ENCODE results near the gene MYCBP2. TPM values are rescaled to one million over a fixed set of nuclear protein-coding genes. Genes with fewer than 3 reads are reported as not detected.

Gene MYCBP2
- total RNA-seq, 1 donor = 155 TPM

GRCh38 chr13:77360032-77360685 is 33.3 kb upstream of the MYCBP2 start:
- Histone ChIP-seq H3K4me1 (ENCODE audit: insufficient read depth, low read length) (peaks cover 3% of the 10 kb centered on the region), H3K27me3 (ENCODE audit: insufficient read depth, low read length) (peaks cover 5% of the 10 kb centered on the region), H4K20me1 (ENCODE audit: insufficient read depth, low read length) (no peaks in the 10 kb centered on the region), H3K27ac (ENCODE audit: low read depth, low read length) (no peak overlapping the region), H3K4me2 (ENCODE audit: insufficient read depth, low read length) (no peak overlapping the region), H2AFZ (ENCODE audit: low read length) (no peak overlapping the region), H3K9me3 (ENCODE audit: low read depth, low read length) (no peaks in the 10 kb centered on the region), H3K79me2 (ENCODE audit: insufficient read depth, low read length) (no peaks in the 10 kb centered on the region), H3K4me3 (ENCODE audit: insufficient read depth, low read length) (no peak overlapping the region), H3K36me3 (ENCODE audit: insufficient read depth, low read length) (no peaks in the 10 kb centered on the region)
- DNase-seq (ENCODE audit: insufficient read length, low spot score, missing footprints) = no peak
- no peak for TF ChIP-seq CTCF (IDR thresholded peaks at IDR 0.05; ENCODE audit: extremely low read depth, low read depth, low read length)

DNA sequence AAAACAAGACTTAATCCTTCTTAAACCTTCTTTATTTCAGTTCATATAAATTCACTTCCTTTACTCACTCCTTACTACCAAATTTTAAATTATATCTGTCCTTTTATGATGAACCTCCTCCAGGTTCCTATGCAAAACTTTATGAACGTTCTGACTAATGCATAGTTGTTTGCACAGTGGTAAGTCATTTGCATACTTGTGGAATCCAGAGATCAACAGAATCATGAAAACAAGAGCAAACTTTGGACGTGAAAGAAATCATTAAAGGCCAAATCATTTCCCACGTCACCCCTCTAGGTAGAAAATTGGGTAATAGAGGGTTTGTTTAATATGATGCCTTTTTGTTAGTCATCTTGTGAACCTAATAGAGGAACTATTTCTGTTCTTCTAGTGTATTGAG is 32.3 kb upstream of the MYCBP2 start:
- Histone ChIP-seq H3K36me3 (ENCODE audit: insufficient read depth, low read length) (no peaks in the 10 kb centered on the region), H3K4me2 (ENCODE audit: insufficient read depth, low read length) (no peak overlapping the region), H3K27ac (ENCODE audit: low read depth, low read length) (no peak overlapping the region), H4K20me1 (ENCODE audit: insufficient read depth, low read length) (no peaks in the 10 kb centered on the region), H3K27me3 (ENCODE audit: insufficient read depth, low read length) (peaks cover 5% of the 10 kb centered on the region), H3K79me2 (ENCODE audit: insufficient read depth, low read length) (no peaks in the 10 kb centered on the region), H3K4me1 (ENCODE audit: insufficient read depth, low read length) (peaks cover 3% of the 10 kb centered on the region), H2AFZ (ENCODE audit: low read length) (no peak overlapping the region), H3K4me3 (ENCODE audit: insufficient read depth, low read length) (no peak overlapping the region), H3K9me3 (ENCODE audit: low read depth, low read length) (no peaks in the 10 kb centered on the region)
- DNase-seq (ENCODE audit: insufficient read length, low spot score, missing footprints) = no peak
- TF ChIP-seq CTCF (IDR thresholded peaks at IDR 0.05; ENCODE audit: extremely low read depth, low read depth, low read length) = no peak

- no peak overlapping the region for H3K4me3 ChIP-seq (ENCODE audit: insufficient read depth, low read length)
- H3K36me3 ChIP-seq (ENCODE audit: insufficient read depth, low read length) = no peaks in the 10 kb centered on the region
- no peak overlapping the region for H3K4me2 ChIP-seq (ENCODE audit: insufficient read depth, low read length)
- peaks cover 3% of the 10 kb centered on the region for H3K4me1 ChIP-seq (ENCODE audit: insufficient read depth, low read length)
- H4K20me1 ChIP-seq (ENCODE audit: insufficient read depth, low read length) = no peaks in the 10 kb centered on the region
- no peak overlapping the region for H2AFZ ChIP-seq (ENCODE audit: low read length)
- H3K27me3 ChIP-seq (ENCODE audit: insufficient read depth, low read length) = no peaks in the 10 kb centered on the region
- DNase-seq (ENCODE audit: insufficient read length, low spot score, missing footprints) = no peak
- no peaks in the 10 kb centered on the region for H3K9me3 ChIP-seq (ENCODE audit: low read depth, low read length)
- no peak for TF ChIP-seq CTCF (IDR thresholded peaks at IDR 0.05; ENCODE audit: extremely low read depth, low read depth, low read length)
- no peaks in the 10 kb centered on the region for H3K79me2 ChIP-seq (ENCODE audit: insufficient read depth, low read length)
- H3K27ac ChIP-seq (ENCODE audit: low read depth, low read length) = no peak overlapping the region
Observed at GRCh38 chr13:77358001-77358400, 31.1 kb upstream of the MYCBP2 start.

GRCh38 chr13:77356155-77356554 is 29.3 kb upstream of the MYCBP2 start:
- no peak overlapping the region for H3K27ac ChIP-seq (ENCODE audit: low read depth, low read length)
- no peak for DNase-seq (ENCODE audit: insufficient read length, low spot score, missing footprints)
- no peaks in the 10 kb centered on the region for H3K36me3 ChIP-seq (ENCODE audit: insufficient read depth, low read length)
- no peak overlapping the region for H3K4me3 ChIP-seq (ENCODE audit: insufficient read depth, low read length)
- no peaks in the 10 kb centered on the region for H3K9me3 ChIP-seq (ENCODE audit: low read depth, low read length)
- H2AFZ ChIP-seq (ENCODE audit: low read length) = no peak overlapping the region
- TF ChIP-seq CTCF (IDR thresholded peaks at IDR 0.05; ENCODE audit: extremely low read depth, low read depth, low read length) = no peak
- no peak overlapping the region for H3K4me2 ChIP-seq (ENCODE audit: insufficient read depth, low read length)
- no peaks in the 10 kb centered on the region for H4K20me1 ChIP-seq (ENCODE audit: insufficient read depth, low read length)
- H3K27me3 ChIP-seq (ENCODE audit: insufficient read depth, low read length) = no peaks in the 10 kb centered on the region
- peaks cover 3% of the 10 kb centered on the region for H3K4me1 ChIP-seq (ENCODE audit: insufficient read depth, low read length)
- no peaks in the 10 kb centered on the region for H3K79me2 ChIP-seq (ENCODE audit: insufficient read depth, low read length)

All from osteoblast (primary cell).